Smooth muscle cell (in vitro differentiated cells): ENCODE results near the gene ALPG. TPM values are rescaled to one million over a fixed set of nuclear protein-coding genes. Genes with fewer than 3 reads are reported as not detected.
"Not testable (repeated sequence)": the region's sequence is repeated elsewhere in the genome, so short reads cannot be mapped to it uniquely, and the experiment has no call there.

Source experiments
- DNase-seq: peaks from one replicate; lab custom pipeline; 2025; ENCODE audit not compliant: unreplicated experiment; lab: John Stamatoyannopoulos, UW
- H2AFZ ChIP-seq: fragments of 200-600 bp; sonication (generic); 2 replicates; pipeline ENCODE4 v1.6.0; 2016; ENCODE audit warnings: antibody characterized with exemption, low read depth, mild to moderate bottlenecking
- H3F3A ChIP-seq: fragments of 200-600 bp; sonication (generic); 2 replicates; pipeline ENCODE4 v1.6.0; 2017; ENCODE audit warnings: antibody characterized with exemption, low read depth
- H3K27ac ChIP-seq: fragments of 200-600 bp; sonication (generic); 2 replicates; pipeline ENCODE4 v1.5.1; 2016; ENCODE audit warnings: low read depth, mild to moderate bottlenecking
- H3K27me3 ChIP-seq: fragments of 200-600 bp; sonication (generic); 2 replicates; pipeline ENCODE4 v1.6.1; 2016; ENCODE audit warnings: low read depth, mild to moderate bottlenecking
- H3K36me3 ChIP-seq: fragments of 200-600 bp; sonication (generic); 2 replicates; pipeline ENCODE4 v1.5.1; 2016; ENCODE audit warnings: low read depth
- H3K4me1 ChIP-seq: fragments of 200-600 bp; sonication (generic); 2 replicates; pipeline ENCODE4 v1.5.1; 2016; ENCODE audit warnings: low read depth
- H3K4me2 ChIP-seq: fragments of 200-600 bp; sonication (generic); 2 replicates; pipeline ENCODE4 v1.6.0; 2016; ENCODE audit warnings: mild to moderate bottlenecking
- H3K4me3 ChIP-seq: fragments of 200-600 bp; sonication (generic); 2 replicates; pipeline ENCODE4 v1.5.1; 2016; ENCODE audit warnings: mild to moderate bottlenecking
- H3K79me2 ChIP-seq: fragments of 200-600 bp; sonication (generic); 2 replicates; pipeline ENCODE4 v1.6.0; 2016; ENCODE audit warnings: low read depth, mild to moderate bottlenecking
- H3K9ac ChIP-seq: fragments of 200-600 bp; sonication (generic); 2 replicates; pipeline ENCODE4 v1.6.0; 2016; ENCODE audit warnings: low read depth
- H3K9me3 ChIP-seq: fragments of 200-600 bp; sonication (generic); replicated peaks from 2 replicates; pipeline ENCODE4 v1.5.1; 2016; ENCODE audit warnings: low read depth
- H4K20me1 ChIP-seq: fragments of 200-600 bp; sonication (generic); 2 replicates; pipeline ENCODE4 v1.6.0; 2016; ENCODE audit warnings: low read depth
- CTCF ChIP-seq: fragments of 200-600 bp; sonication (generic); IDR thresholded peaks from 2 replicates; pipeline ENCODE4 v1.5.1; 2017; ENCODE audit warnings: borderline replicate concordance, mild to moderate bottlenecking, antibody characterized with exemption; ENCODE audit not compliant: insufficient read depth, poor library complexity, severe bottlenecking
- WGBS: methylation state at CpG from one replicate; pipeline ENCODE4 v1.1.7; 2016; ENCODE audit warnings: low lambda C conversion rate; 5-methylcytosine and 5-hydroxymethylcytosine counted together
- polyA plus RNA-seq: library from polyadenylated mRNA; unstranded; fragments of >200 nt; fragmentation: Nextera tagmentation; extraction: Ambion mirVana; gene quantifications from 2 replicates; pipeline ENCODE4 v1.2.1, GENCODE V29; 2016
- total RNA-seq: library from RNA; depleted of rRNA; stranded (reverse); fragments of >200 nt; gene quantifications from 2 replicates; pipeline ENCODE4 v1.2.3, GENCODE V29; 2014

Gene ALPG
- total RNA-seq (not detected in 2 replicates), polyA plus RNA-seq (not detected in 2 replicates)

- TF ChIP-seq CTCF, result no peak
These were observed at the start of gene ALPG for GRCh38 chr2:232406556-232407310. Gene ALPG, plus strand, starts transcription at chr2:232406844. Its CDS starts 51 bp downstream, at chr2:232406895.

GRCh38 chr2:232361646-232362045, 45.0 kb upstream of the ALPG start:
- no peak for TF ChIP-seq CTCF

More at GRCh38 chr2:232406556-232407310, at the start of gene ALPG:
- no peak within 1 kb of the TSS for H2AFZ ChIP-seq
- H3K79me2 ChIP-seq, result no peaks in the 10 kb centered on the region
- no peaks in the 10 kb centered on the region for H3K36me3 ChIP-seq
- H4K20me1 ChIP-seq, result no peaks in the 10 kb centered on the region
- no peaks in the 10 kb centered on the region for H3K9me3 ChIP-seq
- WGBS, result 92% methylated on average over 17 of the region's 17 CpGs
- no peaks in the 10 kb centered on the region for H3K4me1 ChIP-seq
- no peaks in the 10 kb centered on the region for H3F3A ChIP-seq
- no peak within 1 kb of the TSS for H3K4me3 ChIP-seq
- no peaks in the 10 kb centered on the region for H3K27me3 ChIP-seq
- H3K9ac ChIP-seq, result no peak within 1 kb of the TSS
- no peak within 1 kb of the TSS for H3K4me2 ChIP-seq
- no peak for DNase-seq
- H3K27ac ChIP-seq, result no peak within 1 kb of the TSS

GRCh38 chr2:232362174-232362900, 44.3 kb upstream of the ALPG start:
- Histone ChIP-seq H3K9ac (no peak overlapping the region), H3K4me1 (no peaks in the 10 kb centered on the region), H3K79me2 (no peaks in the 10 kb centered on the region), H3K27me3 (no peaks in the 10 kb centered on the region), H3K4me3 (no peak overlapping the region), H3F3A (no peaks in the 10 kb centered on the region), H3K9me3 (no peaks in the 10 kb centered on the region), H3K4me2 (no peak overlapping the region), H4K20me1 (no peaks in the 10 kb centered on the region), H2AFZ (no peak overlapping the region), H3K27ac (no peak overlapping the region), H3K36me3 (no peaks in the 10 kb centered on the region)
- TF ChIP-seq CTCF, result no peak
- DNase-seq, result no peak
- 82% methylated on average over 8 of the region's 8 CpGs for WGBS

More at GRCh38 chr2:232361646-232362045, 45.0 kb upstream of the ALPG start:
- Histone ChIP-seq H3K27me3 (no peaks in the 10 kb centered on the region), H3K36me3 (no peaks in the 10 kb centered on the region), H3K9ac (no peak overlapping the region), H3K4me2 (no peak overlapping the region), H3K4me3 (no peak overlapping the region), H3F3A (no peaks in the 10 kb centered on the region), H3K27ac (no peak overlapping the region), H4K20me1 (no peaks in the 10 kb centered on the region), H3K9me3 (no peaks in the 10 kb centered on the region), H3K4me1 (no peaks in the 10 kb centered on the region), H3K79me2 (no peaks in the 10 kb centered on the region), H2AFZ (no peak overlapping the region)
- WGBS, result 96% methylated on average over 5 of the region's 5 CpGs
- no peak for DNase-seq

GRCh38 chr2:232363064-232363783, 43.4 kb upstream of the ALPG start:
- not testable (repeated sequence) for H3K9ac ChIP-seq, H3K27ac ChIP-seq, H3K4me1 ChIP-seq, H4K20me1 ChIP-seq, H3K27me3 ChIP-seq, H3K79me2 ChIP-seq, H3K9me3 ChIP-seq, H3K4me2 ChIP-seq, H3K36me3 ChIP-seq, H3F3A ChIP-seq, H2AFZ ChIP-seq, DNase-seq, H3K4me3 ChIP-seq
- 86% methylated on average over 10 of the region's 12 CpGs for WGBS
